K562 (cell line): Measurements from ENCODE around the gene RREB1. TPM values are rescaled to one million over a fixed set of nuclear protein-coding genes. Genes with fewer than 3 reads are reported as not detected.

Source experiments
- BRD4 ChIP-seq: fragments of 200-600 bp; sonication (generic); IDR thresholded peaks from 2 replicates; pipeline ENCODE4 v1.6.1; 2017; ENCODE audit warnings: inconsistent platforms
- CEBPG ChIP-seq, 3 experiments: fragments of 200-800 bp in 1 of 3; sonication (Bioruptor generic) in 1 of 3; sonication (generic) in 1 of 3; formaldehyde crosslinking in 1 of 3; IDR thresholded peaks in 2 of 3; conservative IDR thresholded peaks in 1 of 3; 2 replicates each; pipeline versions ENCODE4 v1.6.1 to v1.8.0; 2016 to 2022; ENCODE audit warnings: missing compliant biosample characterization in 2 of 3, missing genetic modification characterization in 2 of 3, mild to moderate bottlenecking in 1 of 3, missing genetic modification reagents in 1 of 3
- FOXJ2 ChIP-seq: fragments of 200-800 bp; sonication (Bioruptor generic); IDR thresholded peaks from 2 replicates; pipeline ENCODE4 v1.6.1; 2016; ENCODE audit warnings: missing genetic modification characterization, missing compliant biosample characterization
- KDM4B ChIP-seq, 2 experiments: fragments of 450-650 bp in 1 of 2; sonication (generic) in 1 of 2; IDR thresholded peaks; 2 replicates each; pipeline ENCODE4 v1.6.1; 2016 to 2017; ENCODE audit warnings: borderline replicate concordance in 2 of 2, antibody characterized with exemption in 1 of 2, low read depth in 1 of 2, mild to moderate bottlenecking in 1 of 2
- STAT5A ChIP-seq: IDR thresholded peaks from 2 replicates; pipeline ENCODE4 v1.6.1; 2012; ENCODE audit warnings: low read length, inconsistent platforms, borderline replicate concordance
- THAP7 ChIP-seq: fragments of 250-450 bp; sonication (Bioruptor Pico); IDR thresholded peaks from 2 replicates; pipeline ENCODE4 v1.5.0; 2021
- THRB ChIP-seq: fragments of 450-650 bp; formaldehyde crosslinking; conservative IDR thresholded peaks from 2 replicates; pipeline ENCODE4 v1.4.0; 2022; ENCODE audit warnings: mild to moderate bottlenecking, missing genetic modification characterization
- ZNF311 ChIP-seq: fragments of 250-450 bp; sonication (Bioruptor Pico); IDR thresholded peaks from 2 replicates; pipeline ENCODE4 v1.4.0; 2020; ENCODE audit warnings: mild to moderate bottlenecking, moderate library complexity
- ZNF644 ChIP-seq: fragments of 200-800 bp; sonication (Bioruptor generic); IDR thresholded peaks from 2 replicates; pipeline ENCODE4 v1.6.1; 2016; ENCODE audit warnings: low read depth, missing genetic modification characterization, missing compliant biosample characterization
- polyA plus RNA-seq, 8 experiments: library from polyadenylated mRNA; depleted of rRNA in 4 of 8; stranded (reverse) in 5 of 8; unstranded in 3 of 8; fragments of >200 nt; fragmentation: Nextera tagmentation in 2 of 8; fragmentation: Illumina TruSeq in 1 of 8; extraction: Ambion mirVana in 2 of 8; extraction: Trizol in 1 of 8; gene quantifications; 2 replicates each; pipeline versions ENCODE4 v1.2.1 to v1.2.3, GENCODE V29; 2011 to 2014; ENCODE audit warnings: inconsistent platforms in 1 of 8, missing spikeins in 1 of 8
- total RNA-seq, 7 experiments: library from RNA; depleted of rRNA in 6 of 7; stranded (reverse); fragments of >200 nt in 6 of 7; fragmentation: Illumina TruSeq in 2 of 7; extraction: Trizol in 2 of 7; gene quantifications; 2 replicates each; pipeline versions ENCODE4 v1.2.1 to v1.2.3, GENCODE V29; 2011 to 2021; ENCODE audit warnings: low replicate concordance in 1 of 7
- TF ChIP-seq, protein P1 (sequence below): fragments of 450-650 bp; IDR thresholded peaks from 2 replicates; pipeline ENCODE4 v1.7.1; 2018; ENCODE audit warnings: mild to moderate bottlenecking, low read depth; ENCODE audit not compliant: partially characterized antibody
- TF ChIP-seq, protein P2 (sequence below): fragments of 450-650 bp; IDR thresholded peaks from 2 replicates; pipeline ENCODE4 v1.6.1; 2016; ENCODE audit warnings: low read depth

RREB1 gene
- total and polyA plus RNA-seq, 9 of the 15 experiments (the other 6 are each of a cell fraction or from before 2014, with no cell fraction given) = 3.3 to 64.2 (median 19.3) TPM

DNA sequence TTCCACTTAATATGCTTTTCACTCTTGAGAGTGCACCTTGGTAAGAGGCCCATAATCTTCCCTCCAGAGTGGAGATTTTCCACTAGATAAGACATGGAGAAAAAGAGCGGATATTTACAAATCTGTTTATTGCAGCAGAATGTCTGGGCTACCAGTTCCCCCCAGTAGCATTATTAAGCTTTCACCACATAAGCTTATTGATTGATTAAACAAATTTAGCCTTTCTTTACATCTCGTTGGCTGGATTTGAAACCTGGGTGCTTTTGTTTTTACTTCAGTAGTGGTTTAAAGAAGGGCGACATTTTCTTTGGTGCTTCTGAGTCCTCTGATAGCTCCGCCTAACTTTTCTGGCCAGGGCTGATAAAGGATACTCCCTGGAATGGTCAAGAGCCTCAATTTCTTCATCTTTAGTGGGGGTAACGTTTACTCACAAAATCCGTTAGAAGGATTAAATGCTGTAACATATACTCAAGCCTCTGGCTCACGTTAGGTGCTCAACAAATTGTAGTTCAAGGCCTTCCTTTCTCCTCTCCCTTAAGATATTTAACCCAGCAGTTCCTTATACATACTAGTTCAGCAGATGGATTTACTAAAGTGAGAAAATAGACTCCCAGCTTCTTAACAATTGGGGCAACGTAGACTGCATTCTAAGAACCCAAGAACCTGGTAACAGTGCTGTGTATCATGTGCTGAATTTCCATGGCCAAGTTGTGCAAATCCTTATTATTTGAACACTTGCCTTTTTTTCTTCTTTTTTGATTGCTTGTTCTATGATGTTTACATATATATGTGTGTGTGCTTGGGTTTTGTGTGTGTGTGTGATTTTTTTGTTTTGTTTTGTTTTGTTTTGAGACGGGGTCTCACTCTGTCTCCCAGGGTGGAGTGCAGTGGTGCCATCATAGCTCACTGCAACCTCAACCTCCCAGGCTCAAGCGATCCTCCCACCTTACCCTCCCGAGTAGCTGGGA is 91.4 kb downstream of the RREB1 start (continued):
- TF ChIP-seq THAP7 = peak; percentile 35; the same call in 1 of the 2 replicates
- peak; percentile 63; the same call in 1 of the 2 replicates for TF ChIP-seq ZNF644 (tag)
- TF ChIP-seq KDM4B (IDR thresholded peaks at IDR 0.05; ENCODE audit: borderline replicate concordance in 2 of 2, low read depth in 1 of 2) = no peak; a peak in 1 of 4 replicates
- TF ChIP-seq, protein P1, sequence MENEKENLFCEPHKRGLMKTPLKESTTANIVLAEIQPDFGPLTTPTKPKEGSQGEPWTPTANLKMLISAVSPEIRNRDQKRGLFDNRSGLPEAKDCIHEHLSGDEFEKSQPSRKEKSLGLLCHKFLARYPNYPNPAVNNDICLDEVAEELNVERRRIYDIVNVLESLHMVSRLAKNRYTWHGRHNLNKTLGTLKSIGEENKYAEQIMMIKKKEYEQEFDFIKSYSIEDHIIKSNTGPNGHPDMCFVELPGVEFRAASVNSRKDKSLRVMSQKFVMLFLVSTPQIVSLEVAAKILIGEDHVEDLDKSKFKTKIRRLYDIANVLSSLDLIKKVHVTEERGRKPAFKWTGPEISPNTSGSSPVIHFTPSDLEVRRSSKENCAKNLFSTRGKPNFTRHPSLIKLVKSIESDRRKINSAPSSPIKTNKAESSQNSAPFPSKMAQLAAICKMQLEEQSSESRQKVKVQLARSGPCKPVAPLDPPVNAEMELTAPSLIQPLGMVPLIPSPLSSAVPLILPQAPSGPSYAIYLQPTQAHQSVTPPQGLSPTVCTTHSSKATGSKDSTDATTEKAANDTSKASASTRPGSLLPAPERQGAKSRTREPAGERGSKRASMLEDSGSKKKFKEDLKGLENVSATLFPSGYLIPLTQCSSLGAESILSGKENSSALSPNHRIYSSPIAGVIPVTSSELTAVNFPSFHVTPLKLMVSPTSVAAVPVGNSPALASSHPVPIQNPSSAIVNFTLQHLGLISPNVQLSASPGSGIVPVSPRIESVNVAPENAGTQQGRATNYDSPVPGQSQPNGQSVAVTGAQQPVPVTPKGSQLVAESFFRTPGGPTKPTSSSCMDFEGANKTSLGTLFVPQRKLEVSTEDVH = peak; percentile 23
- TF ChIP-seq CEBPG (CRISPR knock-in tag; IDR thresholded peaks at IDR 0.05) = peak; percentile 72; the same call in 1 of the 2 replicates
- peak in 1 of 2 experiments; percentile 64; a peak in 1 of 4 replicates for TF ChIP-seq CEBPG (tag; conservative IDR thresholded peaks at IDR 0.05 in 1 of 2, IDR thresholded peaks at IDR 0.05 in 1 of 2)
- TF ChIP-seq FOXJ2 (tag) = 0 out of 2 replicates have a peak, but pooled peaks have one; percentile 76
- peak; percentile 53 for TF ChIP-seq ZNF311 (CRISPR knock-in tag)
- peak; percentile 79; the same call in 1 of the 2 replicates for TF ChIP-seq STAT5A
- TF ChIP-seq, protein P2, sequence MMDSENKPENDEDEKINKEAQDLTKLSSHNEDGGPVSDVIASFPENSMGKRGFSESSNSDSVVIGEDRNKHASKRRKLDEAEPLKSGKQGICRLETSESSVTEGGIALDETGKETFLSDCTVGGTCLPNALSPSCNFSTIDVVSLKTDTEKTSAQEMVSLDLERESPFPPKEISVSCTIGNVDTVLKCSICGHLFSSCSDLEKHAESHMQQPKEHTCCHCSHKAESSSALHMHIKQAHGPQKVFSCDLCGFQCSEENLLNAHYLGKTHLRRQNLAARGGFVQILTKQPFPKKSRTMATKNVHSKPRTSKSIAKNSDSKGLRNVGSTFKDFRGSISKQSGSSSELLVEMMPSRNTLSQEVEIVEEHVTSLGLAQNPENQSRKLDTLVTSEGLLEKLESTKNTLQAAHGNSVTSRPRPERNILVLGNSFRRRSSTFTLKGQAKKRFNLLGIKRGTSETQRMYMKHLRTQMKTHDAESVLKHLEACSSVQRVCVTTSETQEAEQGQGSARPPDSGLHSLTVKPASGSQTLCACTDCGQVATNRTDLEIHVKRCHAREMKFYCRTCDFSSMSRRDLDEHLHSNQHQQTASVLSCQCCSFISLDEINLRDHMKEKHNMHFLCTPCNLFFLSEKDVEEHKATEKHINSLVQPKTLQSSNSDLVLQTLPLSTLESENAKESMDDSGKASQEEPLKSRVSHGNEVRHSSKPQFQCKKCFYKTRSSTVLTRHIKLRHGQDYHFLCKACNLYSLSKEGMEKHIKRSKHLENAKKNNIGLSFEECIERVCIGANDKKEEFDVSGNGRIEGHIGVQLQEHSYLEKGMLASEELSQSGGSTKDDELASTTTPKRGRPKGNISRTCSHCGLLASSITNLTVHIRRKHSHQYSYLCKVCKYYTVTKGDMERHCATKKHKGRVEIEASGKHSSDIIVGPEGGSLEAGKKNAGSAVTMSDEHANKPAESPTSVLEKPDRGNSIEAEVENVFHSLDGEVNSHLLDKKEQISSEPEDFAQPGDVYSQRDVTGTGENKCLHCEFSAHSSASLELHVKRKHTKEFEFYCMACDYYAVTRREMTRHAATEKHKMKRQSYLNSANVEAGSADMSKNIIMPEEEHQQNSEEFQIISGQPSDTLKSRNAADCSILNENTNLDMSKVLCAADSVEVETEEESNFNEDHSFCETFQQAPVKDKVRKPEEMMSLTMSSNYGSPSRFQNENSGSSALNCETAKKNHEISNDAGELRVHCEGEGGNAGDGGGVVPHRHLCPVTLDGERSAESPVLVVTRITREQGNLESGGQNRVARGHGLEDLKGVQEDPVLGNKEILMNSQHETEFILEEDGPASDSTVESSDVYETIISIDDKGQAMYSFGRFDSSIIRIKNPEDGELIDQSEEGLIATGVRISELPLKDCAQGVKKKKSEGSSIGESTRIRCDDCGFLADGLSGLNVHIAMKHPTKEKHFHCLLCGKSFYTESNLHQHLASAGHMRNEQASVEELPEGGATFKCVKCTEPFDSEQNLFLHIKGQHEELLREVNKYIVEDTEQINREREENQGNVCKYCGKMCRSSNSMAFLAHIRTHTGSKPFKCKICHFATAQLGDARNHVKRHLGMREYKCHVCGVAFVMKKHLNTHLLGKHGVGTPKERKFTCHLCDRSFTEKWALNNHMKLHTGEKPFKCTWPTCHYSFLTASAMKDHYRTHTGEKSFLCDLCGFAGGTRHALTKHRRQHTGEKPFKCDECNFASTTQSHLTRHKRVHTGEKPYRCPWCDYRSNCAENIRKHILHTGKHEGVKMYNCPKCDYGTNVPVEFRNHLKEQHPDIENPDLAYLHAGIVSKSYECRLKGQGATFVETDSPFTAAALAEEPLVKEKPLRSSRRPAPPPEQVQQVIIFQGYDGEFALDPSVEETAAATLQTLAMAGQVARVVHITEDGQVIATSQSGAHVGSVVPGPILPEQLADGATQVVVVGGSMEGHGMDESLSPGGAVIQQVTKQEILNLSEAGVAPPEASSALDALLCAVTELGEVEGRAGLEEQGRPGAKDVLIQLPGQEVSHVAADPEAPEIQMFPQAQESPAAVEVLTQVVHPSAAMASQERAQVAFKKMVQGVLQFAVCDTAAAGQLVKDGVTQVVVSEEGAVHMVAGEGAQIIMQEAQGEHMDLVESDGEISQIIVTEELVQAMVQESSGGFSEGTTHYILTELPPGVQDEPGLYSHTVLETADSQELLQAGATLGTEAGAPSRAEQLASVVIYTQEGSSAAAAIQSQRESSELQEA = peak; percentile 14; the same call in 1 of the 2 replicates
- TF ChIP-seq BRD4 = peak; percentile 90
- TF ChIP-seq THRB = peak; percentile 96
